ENCODE results near the gene PRDX5. TPM values are rescaled to one million over a fixed set of nuclear protein-coding genes. Genes with fewer than 3 reads are reported as not detected.

Gene PRDX5
- total RNA-seq, 1 experiment from 2014 or later = 381 TPM

GRCh38 chr11:64341851-64342791 is 24.2 kb downstream of the PRDX5 start:
- no peaks in the 10 kb centered on the region for H3K79me2 ChIP-seq (ENCODE audit: low read depth)
- BruUV-seq (replicated peaks) = TSS peak; percentile 48
- no peaks in the 10 kb centered on the region for H3K27me3 ChIP-seq (ENCODE audit: insufficient read depth, low read depth)
- DNase-seq = peak; percentile 83 to 98
- ChIA-PET CTCF (interaction anchor here (0.5 to 2.2 kb wide), 13 partner anchors 10 to 466 kb away, joined by 3 to 36 read pairs (median 6); partner anchors contain the start of genes PRDX5 and TRMT112), POLR2A (ENCODE audit: unreplicated experiment) (interaction anchor here (0.6 kb wide), 2 partner anchors 25 to 437 kb away, joined by 3 to 7 read pairs; partner anchors contain the start of genes PRDX5 and TRMT112)
- no peaks in the 10 kb centered on the region for H3K9me3 ChIP-seq (ENCODE audit: insufficient read depth, low read depth)
- no peak overlapping the region for H3K27ac ChIP-seq
- peak; percentile 58; the same call in 1 of the 2 replicates for TF ChIP-seq CTCF (conservative IDR thresholded peaks at IDR 0.05)
- no peak for TF ChIP-seq EZH2 (IDR thresholded peaks at IDR 0.05; ENCODE audit: low read depth)
- H3K36me3 ChIP-seq (ENCODE audit: low read depth) = no peaks in the 10 kb centered on the region
- H4K20me1 ChIP-seq (ENCODE audit: insufficient read depth) = no peaks in the 10 kb centered on the region
- peak overlapping the region; percentile 76 for H2AFZ ChIP-seq
- H3K9me2 ChIP-seq (ENCODE audit: insufficient read depth) = no peaks in the 10 kb centered on the region
- peak overlapping the region; percentile 49; the same call in 1 of the 2 replicates for H3K4me3 ChIP-seq
- peaks cover 16% of the 10 kb centered on the region; the same call in 1 of the 2 replicates for H3F3A ChIP-seq (ENCODE audit: insufficient read depth, low read depth)
- peak overlapping the region; percentile 82 for H3K4me2 ChIP-seq
- intact Hi-C loops (cut with micrococcal nuclease; ENCODE audit: unreplicated experiment) = loop anchor here (1.0 kb wide), 1 partner anchor 25 kb away; the partner anchor contains the start of gene TRMT112
- H3K4me1 ChIP-seq (replicated peaks; ENCODE audit: insufficient read depth) = peaks cover 16% of the 10 kb centered on the region

- BruUV-seq (replicated peaks) = no TSS peak
- H3K9me2 ChIP-seq (ENCODE audit: insufficient read depth) = no peaks in the 10 kb centered on the region
- intact Hi-C loops (cut with micrococcal nuclease; ENCODE audit: unreplicated experiment) = loop anchor here (1.0 kb wide), 1 partner anchor 26 kb away; the partner anchor contains the start of gene TRMT112
- no peaks in the 10 kb centered on the region for H3K79me2 ChIP-seq (ENCODE audit: low read depth)
- H3K27me3 ChIP-seq (ENCODE audit: insufficient read depth, low read depth) = no peaks in the 10 kb centered on the region
- H3F3A ChIP-seq (ENCODE audit: insufficient read depth, low read depth) = peaks cover 16% of the 10 kb centered on the region; the same call in 1 of the 2 replicates
- CTCF ChIA-PET = interaction anchor here (0.5 to 2.2 kb wide), 8 partner anchors 11 to 459 kb away, joined by 3 to 36 read pairs (median 7); partner anchors contain the start of genes PRDX5 and TRMT112
- peak overlapping the region; percentile 49; the same call in 1 of the 2 replicates for H3K4me3 ChIP-seq
- H3K36me3 ChIP-seq (ENCODE audit: low read depth) = no peaks in the 10 kb centered on the region
- POLR2A ChIA-PET (ENCODE audit: unreplicated experiment) = interaction anchor here (0.6 kb wide), 1 partner anchor 26 kb away, joined by 3 read pairs; the partner anchor contains the start of genes PRDX5 and TRMT112
- H3K4me2 ChIP-seq = peak overlapping the region; percentile 82
- TF ChIP-seq CTCF (conservative IDR thresholded peaks at IDR 0.05) (no peak), EZH2 (IDR thresholded peaks at IDR 0.05; ENCODE audit: low read depth) (no peak)
- no peaks in the 10 kb centered on the region for H4K20me1 ChIP-seq (ENCODE audit: insufficient read depth)
- no peak overlapping the region for H2AFZ ChIP-seq
- H3K4me1 ChIP-seq (replicated peaks; ENCODE audit: insufficient read depth) = peaks cover 26% of the 10 kb centered on the region
- no peaks in the 10 kb centered on the region for H3K9me3 ChIP-seq (ENCODE audit: insufficient read depth, low read depth)
- no peak overlapping the region for H3K27ac ChIP-seq
- DNase-seq = no peak
Observed at GRCh38 chr11:64342869-64343745, 25.2 kb downstream of the PRDX5 start.

Measured in PC-9 (cell line).